ENCODE data around the gene RAD51. TPM values are rescaled to one million over a fixed set of nuclear protein-coding genes. Genes with fewer than 3 reads are reported as not detected.

Gene RAD51
- total and polyA plus RNA-seq, 2 donors (not counting 3 experiments of a cell fraction or from before 2014, with no cell fraction given) = 11.1 to 30.9 TPM

DNA sequence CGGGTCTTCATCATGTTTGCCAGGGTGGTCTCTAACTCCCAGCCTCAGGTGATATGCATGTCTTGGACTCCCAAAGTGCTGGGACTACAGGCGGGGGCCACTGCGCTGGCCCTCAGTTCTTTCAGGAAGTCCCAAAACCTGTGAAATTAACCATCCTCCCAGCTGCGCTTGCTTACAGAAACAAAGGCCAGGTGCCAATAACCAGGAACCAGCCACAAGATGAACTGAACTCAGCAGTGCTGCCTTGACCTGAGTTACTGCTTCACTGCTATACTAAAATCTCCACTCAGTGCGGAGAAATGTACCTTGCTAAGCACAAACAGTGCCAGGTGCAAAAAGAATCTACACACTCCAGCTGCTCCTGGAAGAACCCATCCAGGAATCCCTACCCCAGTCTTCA lies 65.0 kb downstream of the RAD51 start:
- Histone ChIP-seq H4K20me1 (replicated peaks; ENCODE audit: control insufficient read depth, extremely low read depth, insufficient read depth, low read length) (no peaks in the 10 kb centered on the region), H2AFZ (ENCODE audit: low read depth, low read length) (no peak overlapping the region), H3K79me2 (ENCODE audit: control insufficient read depth, insufficient read depth, low read length) (no peaks in the 10 kb centered on the region), H3K27me3 (ENCODE audit: control insufficient read depth in 2 of 2, insufficient read depth in 2 of 2, low read length in 2 of 2) (no peaks in the 10 kb centered on the region), H3K4me2 (ENCODE audit: insufficient read depth, low read length) (no peak overlapping the region), H3K9ac (replicated peaks; ENCODE audit: extremely low read depth, insufficient read depth, low read length) (no peak overlapping the region), H3K36me3 (ENCODE audit: control insufficient read depth in 2 of 2, extremely low read depth in 1 of 2, insufficient read depth in 2 of 2, low read length in 2 of 2) (no peaks in the 10 kb centered on the region), H3K4me3 (replicated peaks in 1 of 3; ENCODE audit: insufficient read depth in 1 of 3, low read depth in 1 of 3, low read length in 3 of 3) (no peak overlapping the region), H3K4me1 (ENCODE audit: control insufficient read depth, extremely low read depth, insufficient read depth, low read length) (peaks cover 21% of the 10 kb centered on the region), H3K9me1 (replicated peaks; ENCODE audit: control insufficient read depth, extremely low read depth, insufficient read depth, low read length) (no peaks in the 10 kb centered on the region), H3K9me3 (replicated peaks; ENCODE audit: control insufficient read depth, insufficient read depth, low read length) (no peaks in the 10 kb centered on the region), H3K27ac (ENCODE audit: insufficient read depth, low read depth, low read length) (no peak overlapping the region)
- FAIRE-seq (no peak), DNase-seq (ENCODE audit: low read depth, low spot score) (no peak)
- intact Hi-C loops (cut with micrococcal nuclease) (no loop called here), dilution Hi-C loops (cut with MboI; ENCODE audit: extremely low pct_ligation_motif_present, low sequenced_read_pairs) (no loop called here)
- BruUV-seq (replicated peaks) = no TSS peak
- ChIA-PET CTCF (interaction anchor here (1.6 kb wide), 1 partner anchor 27 kb away, joined by 3 read pairs; no protein-coding TSS in a partner anchor), POLR2A (no interaction called here)
- TF ChIP-seq MYC (IDR thresholded peaks at IDR 0.05; ENCODE audit: low read depth, low read length) (no peak), JUN (IDR thresholded peaks at IDR 0.05; ENCODE audit: borderline replicate concordance, insufficient read depth, insufficient read length, low read depth) (no peak), FOS (IDR thresholded peaks at IDR 0.05; ENCODE audit: borderline replicate concordance, insufficient read depth, low read length) (no peak), GATA2 (IDR thresholded peaks at IDR 0.05; ENCODE audit: insufficient read depth, insufficient read length, low read depth, low read length) (no peak), EZH2 (IDR thresholded peaks at IDR 0.05; ENCODE audit: borderline replicate concordance, low read depth, low read length, severe bottlenecking) (no peak), MAX (IDR thresholded peaks at IDR 0.05; ENCODE audit: insufficient read depth, insufficient read length) (no peak), POLR2AphosphoS5 (IDR thresholded peaks at IDR 0.05; ENCODE audit: insufficient read depth, low read depth, low read length) (no peak)
- TF ChIP-seq, protein P1, sequence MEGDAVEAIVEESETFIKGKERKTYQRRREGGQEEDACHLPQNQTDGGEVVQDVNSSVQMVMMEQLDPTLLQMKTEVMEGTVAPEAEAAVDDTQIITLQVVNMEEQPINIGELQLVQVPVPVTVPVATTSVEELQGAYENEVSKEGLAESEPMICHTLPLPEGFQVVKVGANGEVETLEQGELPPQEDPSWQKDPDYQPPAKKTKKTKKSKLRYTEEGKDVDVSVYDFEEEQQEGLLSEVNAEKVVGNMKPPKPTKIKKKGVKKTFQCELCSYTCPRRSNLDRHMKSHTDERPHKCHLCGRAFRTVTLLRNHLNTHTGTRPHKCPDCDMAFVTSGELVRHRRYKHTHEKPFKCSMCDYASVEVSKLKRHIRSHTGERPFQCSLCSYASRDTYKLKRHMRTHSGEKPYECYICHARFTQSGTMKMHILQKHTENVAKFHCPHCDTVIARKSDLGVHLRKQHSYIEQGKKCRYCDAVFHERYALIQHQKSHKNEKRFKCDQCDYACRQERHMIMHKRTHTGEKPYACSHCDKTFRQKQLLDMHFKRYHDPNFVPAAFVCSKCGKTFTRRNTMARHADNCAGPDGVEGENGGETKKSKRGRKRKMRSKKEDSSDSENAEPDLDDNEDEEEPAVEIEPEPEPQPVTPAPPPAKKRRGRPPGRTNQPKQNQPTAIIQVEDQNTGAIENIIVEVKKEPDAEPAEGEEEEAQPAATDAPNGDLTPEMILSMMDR (IDR thresholded peaks at IDR 0.05; ENCODE audit: extremely low read depth in 1 of 2, insufficient read depth in 1 of 2, low read depth in 1 of 2, low read length in 2 of 2) = no peak
